Measurements from ENCODE around the gene RTN1.

- TF ChIP-seq, protein P1, sequence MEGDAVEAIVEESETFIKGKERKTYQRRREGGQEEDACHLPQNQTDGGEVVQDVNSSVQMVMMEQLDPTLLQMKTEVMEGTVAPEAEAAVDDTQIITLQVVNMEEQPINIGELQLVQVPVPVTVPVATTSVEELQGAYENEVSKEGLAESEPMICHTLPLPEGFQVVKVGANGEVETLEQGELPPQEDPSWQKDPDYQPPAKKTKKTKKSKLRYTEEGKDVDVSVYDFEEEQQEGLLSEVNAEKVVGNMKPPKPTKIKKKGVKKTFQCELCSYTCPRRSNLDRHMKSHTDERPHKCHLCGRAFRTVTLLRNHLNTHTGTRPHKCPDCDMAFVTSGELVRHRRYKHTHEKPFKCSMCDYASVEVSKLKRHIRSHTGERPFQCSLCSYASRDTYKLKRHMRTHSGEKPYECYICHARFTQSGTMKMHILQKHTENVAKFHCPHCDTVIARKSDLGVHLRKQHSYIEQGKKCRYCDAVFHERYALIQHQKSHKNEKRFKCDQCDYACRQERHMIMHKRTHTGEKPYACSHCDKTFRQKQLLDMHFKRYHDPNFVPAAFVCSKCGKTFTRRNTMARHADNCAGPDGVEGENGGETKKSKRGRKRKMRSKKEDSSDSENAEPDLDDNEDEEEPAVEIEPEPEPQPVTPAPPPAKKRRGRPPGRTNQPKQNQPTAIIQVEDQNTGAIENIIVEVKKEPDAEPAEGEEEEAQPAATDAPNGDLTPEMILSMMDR (IDR thresholded peaks at IDR 0.05; ENCODE audit: low read depth, low read length, poor library complexity, severe bottlenecking), result no peak
- TF ChIP-seq EZH2phosphoT487 (IDR thresholded peaks at IDR 0.05; ENCODE audit: borderline replicate concordance, low read length), result no peak
Observed at GRCh38 chr14:59772233-59772632, 98.3 kb downstream of the RTN1 start.
